ENCODE results near the gene AP5S1. TPM values are rescaled to one million over a fixed set of nuclear protein-coding genes. Genes with fewer than 3 reads are reported as not detected.

The AP5S1 gene
- total and polyA plus RNA-seq, 10 donors = 5.3 to 19.0 (median 13.7) TPM

- peaks cover 7 to 98% (median 81%) of the 10 kb centered on the region in 6 donors for H3K36me3 ChIP-seq
- no peaks in the 10 kb centered on the region for H3K9me3 ChIP-seq
- WGBS, 5 donors = 80 to 91% (median 82%) methylated on average over 1 to 3 of the region's 3 CpGs
- TF ChIP-seq POLR2AphosphoS5 (IDR thresholded peaks at IDR 0.05) (peak in 1 of 3 donors; percentile 64), CTCF (IDR thresholded peaks at IDR 0.05 in 8 of 11, conservative IDR thresholded peaks at IDR 0.05 in 3 of 11) (no peak)
- H3K27me3 ChIP-seq (replicated peaks in 1 of 7) = no peaks in the 10 kb centered on the region
- H3K4me3 ChIP-seq = no peak overlapping the region
- H3K27ac ChIP-seq = no peak overlapping the region
- peaks cover 0 to 7% (median 0%) of the 10 kb centered on the region in 6 donors for H3K4me1 ChIP-seq
- DNase-seq = no peak
- intact Hi-C loops (cut with DNase I; ENCODE audit: low total_unique reads) = no loop called here
Measured at GRCh38 chr20:3866464-3866863, 46.1 kb downstream of the AP5S1 start.

- no peak for DNase-seq
- WGBS, 5 donors = 63 to 87% (median 81%) methylated on average over 2 of the region's 2 CpGs
- Histone ChIP-seq H3K36me3 (peaks cover 4 to 98% (median 70%) of the 10 kb centered on the region in 6 donors), H3K4me3 (no peak overlapping the region), H3K9me3 (no peaks in the 10 kb centered on the region), H3K27me3 (replicated peaks in 1 of 7) (no peaks in the 10 kb centered on the region), H3K27ac (no peak overlapping the region), H3K4me1 (peaks cover 0 to 7% (median 0%) of the 10 kb centered on the region in 6 donors)
- TF ChIP-seq POLR2A (IDR thresholded peaks at IDR 0.05) = no peak
- TF ChIP-seq CTCF (IDR thresholded peaks at IDR 0.05 in 8 of 11, conservative IDR thresholded peaks at IDR 0.05 in 3 of 11) = no peak
- TF ChIP-seq POLR2AphosphoS5 (IDR thresholded peaks at IDR 0.05) = no peak
- intact Hi-C loops (cut with DNase I; ENCODE audit: low total_unique reads) = no loop called here
Measured at GRCh38 chr20:3867802-3868201, 47.5 kb downstream of the AP5S1 start.

GRCh38 chr20:3869839-3870634 is 49.7 kb downstream of the AP5S1 start:
- no peak for DNase-seq
- no peak for TF ChIP-seq POLR2A (IDR thresholded peaks at IDR 0.05)
- peak; percentile 14 to 33 (median 24) for TF ChIP-seq POLR2AphosphoS5 (IDR thresholded peaks at IDR 0.05)
- Histone ChIP-seq H3K4me1 (peaks cover 0 to 6% (median 2%) of the 10 kb centered on the region in 6 donors), H3K4me3 (no peak overlapping the region), H3K27ac (no peak overlapping the region), H3K27me3 (replicated peaks in 1 of 7) (no peaks in the 10 kb centered on the region), H3K36me3 (peaks cover 4 to 97% (median 61%) of the 10 kb centered on the region in 6 donors), H3K9me3 (no peaks in the 10 kb centered on the region)
- 93 to 99% (median 96%) methylated on average over 10 of the region's 10 CpGs for WGBS, 5 donors
- intact Hi-C loops (cut with DNase I; ENCODE audit: low total_unique reads) = no loop called here

- intact Hi-C loops (cut with DNase I; ENCODE audit: low total_unique reads) = no loop called here
- no peak for DNase-seq
- no peak for TF ChIP-seq POLR2AphosphoS5 (IDR thresholded peaks at IDR 0.05)
- TF ChIP-seq CTCF (IDR thresholded peaks at IDR 0.05 in 8 of 11, conservative IDR thresholded peaks at IDR 0.05 in 3 of 11) = no peak
- no peak for TF ChIP-seq POLR2A (IDR thresholded peaks at IDR 0.05)
- H3K4me1 ChIP-seq = peaks cover 0 to 17% (median 8%) of the 10 kb centered on the region in 6 donors
- no peak overlapping the region for H3K4me3 ChIP-seq
- no peak overlapping the region for H3K27ac ChIP-seq
- H3K27me3 ChIP-seq (replicated peaks in 1 of 7) = no peaks in the 10 kb centered on the region
- 87 to 98% (median 93%) methylated on average over 4 of the region's 4 CpGs for WGBS, 5 donors
- peaks cover 4 to 86% (median 44%) of the 10 kb centered on the region in 6 donors for H3K36me3 ChIP-seq
- no peaks in the 10 kb centered on the region for H3K9me3 ChIP-seq
Measured at GRCh38 chr20:3871550-3872265, 51.4 kb downstream of the AP5S1 start.

All from spleen (tissue), 11 donors.